NT2/D1 (cell line): Measurements from ENCODE around the gene SYNPR.

ENCODE experiments used
- DNase-seq: peaks from one replicate; pipeline ENCODE4 v3.0.0-alpha.2; 2011; ENCODE audit warnings: low read depth, low spot score
- H3K27me3 ChIP-seq: 2 replicates; pipeline ENCODE4 v1.6.0; 2011; ENCODE audit warnings: mild to moderate bottlenecking; ENCODE audit not compliant: insufficient read length, insufficient read depth
- H3K36me3 ChIP-seq: 2 replicates; pipeline ENCODE4 v1.6.1; 2011; ENCODE audit warnings: mild to moderate bottlenecking, low read length, mixed read lengths; ENCODE audit not compliant: insufficient read depth, insufficient read length
- H3K4me1 ChIP-seq: 2 replicates; pipeline ENCODE4 v1.5.1; 2011; ENCODE audit not compliant: insufficient read depth, insufficient read length
- H3K4me3 ChIP-seq: 2 replicates; pipeline ENCODE4 v1.5.1; 2011; ENCODE audit warnings: low read depth; ENCODE audit not compliant: insufficient read length
- H3K9ac ChIP-seq: 2 replicates; pipeline ENCODE4 v1.6.0; 2011; ENCODE audit warnings: low read depth; ENCODE audit not compliant: insufficient read length
- H3K9me3 ChIP-seq: 2 replicates; pipeline ENCODE4 v1.5.1; 2011; ENCODE audit warnings: mild to moderate bottlenecking, low read length; ENCODE audit not compliant: insufficient read depth
- SUZ12 ChIP-seq: IDR thresholded peaks from 2 replicates; pipeline ENCODE4 v1.6.1; 2011; ENCODE audit not compliant: insufficient read length, insufficient read depth; ENCODE audit errors: extremely low read depth
- YY1 ChIP-seq: IDR thresholded peaks from 2 replicates; pipeline ENCODE4 v1.6.1; 2011; ENCODE audit not compliant: insufficient read length, insufficient read depth
- ZNF274 ChIP-seq: IDR thresholded peaks from 2 replicates; pipeline ENCODE4 v1.6.1; 2011; ENCODE audit warnings: mild to moderate bottlenecking, low read depth, low read length

Gene SYNPR

DNA sequence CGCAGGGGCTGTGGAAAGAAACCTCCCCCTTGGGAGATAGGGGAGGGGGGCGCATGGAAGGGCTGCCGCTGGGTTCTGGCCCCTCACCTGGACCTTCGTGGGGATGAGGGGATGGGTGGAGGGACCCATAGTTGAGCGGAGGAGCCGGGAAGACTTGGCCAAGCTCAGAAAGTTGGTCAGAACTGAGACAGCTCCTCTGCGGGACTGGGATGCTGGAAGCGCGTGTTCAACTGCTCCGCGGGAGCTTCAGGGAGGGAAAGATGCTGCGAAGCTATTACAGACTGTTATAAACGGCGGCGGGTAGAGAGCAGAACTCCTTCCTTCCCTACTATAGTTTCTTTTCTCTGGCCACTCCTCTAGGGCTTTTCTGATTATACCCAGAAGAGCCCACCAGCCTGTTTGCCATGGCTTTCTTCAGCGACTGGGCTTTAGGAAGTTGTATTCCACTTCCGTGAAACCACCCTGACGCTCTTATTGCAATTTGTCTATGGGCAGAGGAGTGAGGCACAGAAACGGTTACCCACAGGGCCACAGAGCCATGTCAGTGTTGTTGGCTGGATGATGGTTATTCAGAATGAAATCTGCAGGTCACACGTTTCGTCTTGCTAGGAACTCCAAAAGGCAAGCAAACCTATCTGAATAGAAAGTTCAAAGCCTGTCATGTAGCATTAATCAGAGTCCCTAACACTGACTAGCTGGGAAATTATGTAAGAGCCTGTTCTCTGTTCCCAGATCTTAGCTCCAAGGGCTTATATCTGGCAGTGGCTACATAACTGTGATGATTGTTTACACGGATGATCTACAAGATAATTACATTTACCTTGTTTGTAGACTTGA, 1.1 kb downstream of the SYNPR start:
- no peaks in the 10 kb centered on the region for H3K36me3 ChIP-seq
- peaks cover 58% of the 10 kb centered on the region for H3K27me3 ChIP-seq
- TF ChIP-seq SUZ12 (no peak), YY1 (no peak), ZNF274 (no peak)
- no peaks in the 10 kb centered on the region for H3K4me1 ChIP-seq
- H3K9ac ChIP-seq, result peak overlapping the region; percentile 38
- peaks cover 8% of the 10 kb centered on the region; the same call in 1 of the 2 replicates for H3K9me3 ChIP-seq
- H3K4me3 ChIP-seq, result peak overlapping the region; percentile 55
- DNase-seq, result no peak

GRCh38 chr3:63287610-63288009, 9.5 kb downstream of the SYNPR start:
- TF ChIP-seq YY1, result no peak
- no peak for TF ChIP-seq SUZ12
- TF ChIP-seq ZNF274, result no peak
- H3K36me3 ChIP-seq, result no peaks in the 10 kb centered on the region

GRCh38 chr3:63290686-63291085, 12.6 kb downstream of the SYNPR start:
- H3K4me3 ChIP-seq, result no peak overlapping the region
- no peak overlapping the region for H3K9ac ChIP-seq
- TF ChIP-seq ZNF274, result no peak
- TF ChIP-seq SUZ12, result no peak
- no peak for TF ChIP-seq YY1
- H3K4me1 ChIP-seq, result no peaks in the 10 kb centered on the region
- H3K9me3 ChIP-seq, result no peaks in the 10 kb centered on the region
- H3K36me3 ChIP-seq, result no peaks in the 10 kb centered on the region
- DNase-seq, result no peak
- H3K27me3 ChIP-seq, result no peaks in the 10 kb centered on the region

More at GRCh38 chr3:63287610-63288009, 9.5 kb downstream of the SYNPR start:
- no peaks in the 10 kb centered on the region for H3K4me1 ChIP-seq
- DNase-seq, result no peak
- no peaks in the 10 kb centered on the region for H3K27me3 ChIP-seq
- H3K9ac ChIP-seq, result no peak overlapping the region
- H3K4me3 ChIP-seq, result no peak overlapping the region
- no peaks in the 10 kb centered on the region for H3K9me3 ChIP-seq

DNA sequence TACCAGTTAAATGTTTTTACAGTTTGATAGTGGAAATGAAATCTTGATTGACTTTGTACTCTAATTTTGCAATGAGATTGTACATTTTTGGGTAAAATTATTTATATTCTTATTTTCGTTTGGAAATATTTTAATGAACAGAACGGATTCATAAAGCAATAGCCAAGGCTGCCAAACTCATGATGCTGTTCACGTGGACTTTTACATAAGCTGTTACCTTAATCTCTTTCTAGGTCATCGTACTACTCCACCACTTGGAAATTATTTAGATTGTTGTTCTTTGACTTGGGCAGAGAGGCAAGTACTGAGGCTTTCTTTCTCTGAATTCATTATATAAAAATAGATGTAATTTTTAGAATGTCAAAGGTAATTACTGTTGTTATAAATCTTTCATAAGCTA, 16.2 kb downstream of the SYNPR start:
- no peaks in the 10 kb centered on the region for H3K4me1 ChIP-seq
- no peak overlapping the region for H3K9ac ChIP-seq
- H3K36me3 ChIP-seq, result no peaks in the 10 kb centered on the region
- TF ChIP-seq SUZ12 (no peak), YY1 (no peak), ZNF274 (no peak)
- peaks cover 16% of the 10 kb centered on the region for H3K9me3 ChIP-seq
- no peaks in the 10 kb centered on the region for H3K27me3 ChIP-seq
- DNase-seq, result no peak
- H3K4me3 ChIP-seq, result no peak overlapping the region

DNA sequence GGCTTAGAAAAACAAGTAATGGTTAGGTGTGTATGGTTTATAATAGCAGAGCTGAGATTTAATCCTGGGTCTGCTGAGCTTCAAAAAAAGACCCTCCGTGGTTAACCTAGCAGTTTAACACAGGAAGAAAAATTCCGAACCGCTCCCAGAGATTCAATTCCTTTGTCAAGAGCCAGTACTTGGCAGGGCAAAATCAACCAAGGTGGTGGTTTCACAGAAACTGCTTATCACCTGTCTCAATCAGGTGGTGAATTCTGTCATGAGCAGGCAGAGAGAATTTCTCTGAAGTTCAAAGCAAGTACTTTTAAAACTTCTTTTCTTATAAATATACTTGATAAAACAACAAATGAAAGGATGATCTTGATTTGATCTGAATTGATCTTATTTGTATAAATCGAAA, 17.2 kb downstream of the SYNPR start:
- Histone ChIP-seq H3K4me3 (no peak overlapping the region), H3K9me3 (peaks cover 16% of the 10 kb centered on the region), H3K4me1 (no peaks in the 10 kb centered on the region), H3K36me3 (no peaks in the 10 kb centered on the region), H3K27me3 (no peaks in the 10 kb centered on the region), H3K9ac (no peak overlapping the region)
- no peak for DNase-seq
- TF ChIP-seq YY1 (no peak), SUZ12 (no peak), ZNF274 (no peak)

DNA sequence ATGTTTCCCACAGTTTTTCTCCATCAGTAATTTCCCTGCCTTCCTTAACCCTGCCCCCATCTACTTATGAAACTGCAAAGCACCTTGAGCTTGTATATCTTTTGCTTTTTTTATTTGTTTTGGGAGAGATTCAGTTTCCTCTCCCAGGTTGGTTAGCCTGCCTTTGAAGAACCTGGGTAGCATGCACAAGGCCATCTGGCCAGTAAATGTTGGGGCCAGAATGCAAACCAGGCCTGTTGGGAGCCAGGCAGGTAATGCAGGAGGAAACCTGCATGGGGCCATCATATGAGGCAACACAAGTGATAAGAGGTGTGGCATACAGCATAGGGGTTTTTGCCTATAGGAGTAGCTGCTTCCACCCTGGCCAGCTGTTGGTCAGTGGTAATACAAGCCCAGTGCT, 17.7 kb downstream of the SYNPR start:
- Histone ChIP-seq H3K4me3 (no peak overlapping the region), H3K9ac (no peak overlapping the region), H3K27me3 (no peaks in the 10 kb centered on the region), H3K4me1 (no peaks in the 10 kb centered on the region), H3K36me3 (no peaks in the 10 kb centered on the region), H3K9me3 (peaks cover 16% of the 10 kb centered on the region)
- no peak for DNase-seq
- TF ChIP-seq ZNF274, result no peak
- TF ChIP-seq YY1, result no peak
- no peak for TF ChIP-seq SUZ12

- H3K36me3 ChIP-seq, result no peaks in the 10 kb centered on the region
- no peak overlapping the region for H3K9ac ChIP-seq
- H3K27me3 ChIP-seq, result no peaks in the 10 kb centered on the region
- no peak for DNase-seq
- H3K4me1 ChIP-seq, result no peaks in the 10 kb centered on the region
- TF ChIP-seq SUZ12 (no peak), ZNF274 (no peak), YY1 (no peak)
- H3K9me3 ChIP-seq, result peaks cover 16% of the 10 kb centered on the region
- H3K4me3 ChIP-seq, result no peak overlapping the region
These were observed 18.1 kb downstream of the SYNPR start for GRCh38 chr3:63296249-63296648.
